OCI-M2 (cell line): ENCODE data around the gene HPCAL1.

ENCODE experiments used
- DNase-seq: peaks from one replicate; lab custom pipeline; 2025; ENCODE audit not compliant: unreplicated experiment; lab: John Stamatoyannopoulos, UW

HPCAL1 gene

GRCh38 chr2:10404324-10405143, 101.8 kb downstream of the HPCAL1 start:
- DNase-seq = no peak

- no peak for DNase-seq
Observed at GRCh38 chr2:10405448-10405847, 102.7 kb downstream of the HPCAL1 start.

GRCh38 chr2:10406016-10406415, 103.3 kb downstream of the HPCAL1 start:
- no peak for DNase-seq

- no peak for DNase-seq
Observed at GRCh38 chr2:10406491-10407188, 103.9 kb downstream of the HPCAL1 start.

- no peak for DNase-seq
Observed at GRCh38 chr2:10407432-10407831, 104.7 kb downstream of the HPCAL1 start.

- DNase-seq = no peak
Observed at GRCh38 chr2:10407841-10408648, 105.3 kb downstream of the HPCAL1 start.

GRCh38 chr2:10408649-10409579, 106.2 kb downstream of the HPCAL1 start:
- DNase-seq = no peak

- DNase-seq = peak; percentile 67
Observed at GRCh38 chr2:10410001-10410822, 107.5 kb downstream of the HPCAL1 start.

- DNase-seq = no peak
Observed at GRCh38 chr2:10410823-10411437, 108.2 kb downstream of the HPCAL1 start.

GRCh38 chr2:10411557-10411956, 108.9 kb downstream of the HPCAL1 start:
- DNase-seq = no peak

GRCh38 chr2:10412380-10412779, 109.7 kb downstream of the HPCAL1 start:
- DNase-seq = no peak

- DNase-seq = no peak
Observed at GRCh38 chr2:10413503-10413902, 110.8 kb downstream of the HPCAL1 start.

- DNase-seq = no peak
Observed at GRCh38 chr2:10413991-10414451, 111.3 kb downstream of the HPCAL1 start.

- no peak for DNase-seq
Observed at GRCh38 chr2:10414591-10414990, 111.9 kb downstream of the HPCAL1 start.

- DNase-seq = no peak
Observed at GRCh38 chr2:10415048-10415447, 112.3 kb downstream of the HPCAL1 start.

GRCh38 chr2:10415640-10416039, 112.9 kb downstream of the HPCAL1 start:
- no peak for DNase-seq

GRCh38 chr2:10417551-10418335, 115.0 kb downstream of the HPCAL1 start:
- no peak for DNase-seq

- DNase-seq = no peak
Observed at GRCh38 chr2:10419553-10420257, 117.0 kb downstream of the HPCAL1 start.
